Measurements from ENCODE around the gene ADAD2.

The ADAD2 gene

GRCh38 chr16:84177741-84178073 lies 13.2 kb upstream of the ADAD2 start (continued):
- TF ChIP-seq PRDM10 (tag by site-specific recombination; IDR thresholded peaks at IDR 0.05) (no peak), ZNF433 (tag by site-specific recombination; IDR thresholded peaks at IDR 0.05; ENCODE audit: low read depth) (no peak), MZF1 (tag by site-specific recombination; IDR thresholded peaks at IDR 0.05; ENCODE audit: borderline replicate concordance) (no peak), ZNF585B (tag by site-specific recombination; IDR thresholded peaks at IDR 0.05) (no peak), ZNF777 (tag by site-specific recombination; IDR thresholded peaks at IDR 0.05; ENCODE audit: borderline replicate concordance) (no peak), ZNF354C (tag by site-specific recombination; IDR thresholded peaks at IDR 0.05; ENCODE audit: borderline replicate concordance, low read depth) (no peak), ZNF514 (tag by site-specific recombination; IDR thresholded peaks at IDR 0.05) (no peak), ZFHX2 (tag by site-specific recombination; conservative IDR thresholded peaks at IDR 0.05) (peak; percentile 76), ZNF335 (tag by site-specific recombination; conservative IDR thresholded peaks at IDR 0.05) (no peak), ZNF677 (tag by site-specific recombination; IDR thresholded peaks at IDR 0.05) (no peak), ZBTB48 (tag by site-specific recombination; IDR thresholded peaks at IDR 0.05) (no peak)

GRCh38 chr16:84178146-84178765 lies 12.7 kb upstream of the ADAD2 start:
- H3K4me1 ChIP-seq (ENCODE audit: control insufficient read depth, insufficient read depth, low read length): peaks cover 9% of the 10 kb centered on the region
- no peak for TF ChIP-seq ZNF221 (tag by site-specific recombination; IDR thresholded peaks at IDR 0.05; ENCODE audit: borderline replicate concordance)
- peak; percentile 81 for TF ChIP-seq REST (tag by site-specific recombination; IDR thresholded peaks at IDR 0.05)
- TF ChIP-seq ZFP3 (tag by site-specific recombination; IDR thresholded peaks at IDR 0.05; ENCODE audit: low read depth): no peak
- ChIA-PET POLR2A (interaction anchor here (0.5 to 1.2 kb wide), 2 partner anchors 9 to 22 kb away, joined by 3 to 7 read pairs; partner anchors contain the start of gene TAF1C), CTCF (interaction anchor here (0.5 to 6.7 kb wide), 7 partner anchors 8 to 286 kb away, joined by 3 to 65 read pairs (median 3); partner anchors contain the start of gene TAF1C)
- H3K4me3 ChIP-seq (ENCODE audit: low read depth, low read length): no peak overlapping the region
- H3K27ac ChIP-seq (ENCODE audit: extremely low read depth, low read depth, low read length): no peak overlapping the region
- H3K36me3 ChIP-seq (ENCODE audit: control insufficient read depth in 2 of 2, insufficient read depth in 1 of 2, low read length in 2 of 2): peaks cover 0 to 52% of the 10 kb centered on the region in 2 experiments; a peak in 1 of 3 replicates
- H3K9me3 ChIP-seq (ENCODE audit: control insufficient read depth, insufficient read depth, low read depth, low read length): no peaks in the 10 kb centered on the region

GRCh38 chr16:84178892-84179611 lies 11.9 kb upstream of the ADAD2 start:
- Histone ChIP-seq H3K4me3 (ENCODE audit: low read depth, low read length) (no peak overlapping the region), H3K27ac (ENCODE audit: extremely low read depth, low read depth, low read length) (no peak overlapping the region), H3K9me3 (ENCODE audit: control insufficient read depth, insufficient read depth, low read depth, low read length) (no peaks in the 10 kb centered on the region), H3K36me3 (ENCODE audit: control insufficient read depth in 2 of 2, insufficient read depth in 1 of 2, low read length in 2 of 2) (peaks cover 0 to 60% of the 10 kb centered on the region in 2 experiments; a peak in 1 of 3 replicates), H3K4me1 (ENCODE audit: control insufficient read depth, insufficient read depth, low read length) (peaks cover 9% of the 10 kb centered on the region)
- ChIA-PET POLR2A (interaction anchor here (0.5 kb wide), 1 partner anchor 23 kb away, joined by 3 read pairs; no protein-coding TSS in a partner anchor), CTCF (interaction anchor here (0.8 to 6.7 kb wide), 3 partner anchors 8 to 92 kb away, joined by 3 to 65 read pairs (median 33); partner anchors contain the start of gene TAF1C)
- no peak for TF ChIP-seq TCF7L2 (IDR thresholded peaks at IDR 0.05; ENCODE audit: borderline replicate concordance, low read depth, low read length)
- peak; percentile 46; the same call in 1 of the 2 replicates for TF ChIP-seq ZNF341 (tag by site-specific recombination; IDR thresholded peaks at IDR 0.05; ENCODE audit: low read depth)
- TF ChIP-seq CTCF (tag by site-specific recombination; IDR thresholded peaks at IDR 0.05): peak; percentile 2; the same call in 1 of the 2 replicates

Data from HEK293 (cell line).